ENCODE results near the gene RALY. TPM values are rescaled to one million over a fixed set of nuclear protein-coding genes. Genes with fewer than 3 reads are reported as not detected.
A peak's percentile ranks its signal among the peaks of the same experiment; 100 is the strongest.

RALY gene
- total RNA-seq, 3 donors from 2014 or later: 152 to 229 (median 215) TPM

GRCh38 chr20:33994222-33994913 lies 657 bp downstream of the RALY start:
- H3K4me3 ChIP-seq: peak overlapping the region; percentile 62
- TF ChIP-seq CTCF (IDR thresholded peaks at IDR 0.05): no peak
- no peaks in the 10 kb centered on the region for H3K9me3 ChIP-seq
- H3K36me3 ChIP-seq (ENCODE audit: low read depth): peaks cover 7% of the 10 kb centered on the region
- ATAC-seq (peak; percentile 60), DNase-seq (peak; percentile 89 to 93 (median 93))
- peaks cover 47% of the 10 kb centered on the region for H3K4me1 ChIP-seq (ENCODE audit: low read depth)
- intact Hi-C loops (cut with DNase I, micrococcal nuclease): no loop called here

GRCh38 chr20:33995053-33995831 lies 1.5 kb downstream of the RALY start:
- Histone ChIP-seq H3K4me1 (ENCODE audit: low read depth) (peaks cover 56% of the 10 kb centered on the region), H3K9me3 (no peaks in the 10 kb centered on the region), H3K4me3 (peak overlapping the region; percentile 62), H3K36me3 (ENCODE audit: low read depth) (peaks cover 7% of the 10 kb centered on the region)
- no peak for TF ChIP-seq CTCF (IDR thresholded peaks at IDR 0.05)
- ATAC-seq (no peak), DNase-seq (no peak)
- intact Hi-C loops (cut with DNase I, micrococcal nuclease): no loop called here

GRCh38 chr20:33999025-33999649 lies 5.4 kb downstream of the RALY start:
- H3K36me3 ChIP-seq (ENCODE audit: low read depth): no peaks in the 10 kb centered on the region
- H3K9me3 ChIP-seq: no peaks in the 10 kb centered on the region
- DNase-seq (no peak), ATAC-seq (no peak)
- peaks cover 52% of the 10 kb centered on the region for H3K4me1 ChIP-seq (ENCODE audit: low read depth)
- intact Hi-C loops (cut with DNase I, micrococcal nuclease): no loop called here
- no peak overlapping the region for H3K4me3 ChIP-seq
- TF ChIP-seq CTCF (IDR thresholded peaks at IDR 0.05): no peak

GRCh38 chr20:34001378-34001777 lies 7.7 kb downstream of the RALY start:
- no peaks in the 10 kb centered on the region for H3K9me3 ChIP-seq
- intact Hi-C loops (cut with DNase I, micrococcal nuclease): no loop called here
- no peak for TF ChIP-seq CTCF (IDR thresholded peaks at IDR 0.05)
- ATAC-seq: no peak
- H3K4me1 ChIP-seq (ENCODE audit: low read depth): peaks cover 40% of the 10 kb centered on the region
- no peak for DNase-seq
- H3K4me3 ChIP-seq: no peak overlapping the region
- H3K36me3 ChIP-seq (ENCODE audit: low read depth): no peaks in the 10 kb centered on the region

DNA sequence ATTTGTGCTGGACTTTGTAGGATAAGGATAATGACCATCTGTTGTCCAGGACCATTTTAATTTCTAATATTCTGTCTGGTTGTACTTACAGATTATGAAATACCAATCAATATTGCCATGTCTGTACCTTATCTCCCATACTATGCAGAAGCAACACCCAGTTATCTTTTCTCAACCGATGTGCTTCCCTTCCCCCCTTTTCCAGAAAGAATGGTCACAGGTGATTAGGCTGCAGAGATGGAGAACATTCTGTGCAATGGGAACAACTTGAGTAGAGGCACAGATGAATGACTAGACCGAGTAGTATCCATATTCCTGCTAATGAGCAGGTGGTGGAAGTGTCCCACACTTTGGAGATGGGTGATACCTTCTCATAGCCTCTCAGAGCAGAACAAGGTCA lies 10.5 kb downstream of the RALY start:
- DNase-seq (no peak), ATAC-seq (no peak)
- TF ChIP-seq CTCF (IDR thresholded peaks at IDR 0.05): no peak
- H3K4me1 ChIP-seq (ENCODE audit: low read depth): peaks cover 25% of the 10 kb centered on the region
- H3K9me3 ChIP-seq: no peaks in the 10 kb centered on the region
- H3K4me3 ChIP-seq: no peak overlapping the region
- intact Hi-C loops (cut with DNase I, micrococcal nuclease): no loop called here
- H3K36me3 ChIP-seq (ENCODE audit: low read depth): no peaks in the 10 kb centered on the region
